GM21367 (cell line): ENCODE measurements around the gene TANC1.

Source experiments
- ATAC-seq: cut with Tn5 transposase; IDR thresholded peaks from one replicate; pipeline ENCODE4 v1.9.1; 2021; ENCODE audit not compliant: unreplicated experiment

Gene TANC1

DNA sequence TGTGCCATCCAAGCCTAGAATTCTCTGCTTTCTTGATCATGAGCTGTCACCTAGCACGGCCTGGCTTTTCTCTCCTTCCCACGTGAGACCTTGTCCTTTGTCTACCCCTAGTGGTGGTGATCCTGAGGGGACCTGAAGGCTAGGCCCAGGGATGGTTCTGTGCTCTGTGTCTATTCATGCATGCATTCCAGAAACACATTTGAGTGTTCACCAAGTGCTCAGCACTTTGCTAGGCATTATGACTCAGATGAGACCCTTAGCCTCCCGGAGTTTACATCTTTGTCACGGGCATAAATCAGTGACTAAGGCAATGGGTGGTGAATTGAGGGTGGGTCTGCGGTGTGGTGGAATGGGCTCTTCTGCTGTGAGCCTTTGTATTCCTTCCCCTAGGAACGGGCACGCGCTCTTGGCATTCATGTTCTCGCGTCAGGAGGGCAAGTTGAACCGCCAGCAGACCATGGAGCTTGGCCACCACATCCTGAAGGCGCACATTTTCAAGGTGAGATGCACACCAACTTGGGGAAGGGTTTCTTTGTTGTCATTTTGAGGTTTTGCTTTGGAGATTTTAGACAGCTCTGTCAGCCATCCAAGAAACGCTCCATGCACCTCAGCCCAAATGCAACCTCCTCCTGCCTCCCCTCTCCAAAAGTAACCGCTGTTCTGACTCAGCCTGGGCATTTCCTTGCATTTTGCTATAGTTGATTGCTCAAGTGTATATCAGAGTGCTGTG lies 217.1 kb downstream of the TANC1 start:
- peak; percentile 54 for ATAC-seq

GRCh38 chr2:159186462-159186861 lies 218.0 kb downstream of the TANC1 start:
- ATAC-seq: no peak

DNA sequence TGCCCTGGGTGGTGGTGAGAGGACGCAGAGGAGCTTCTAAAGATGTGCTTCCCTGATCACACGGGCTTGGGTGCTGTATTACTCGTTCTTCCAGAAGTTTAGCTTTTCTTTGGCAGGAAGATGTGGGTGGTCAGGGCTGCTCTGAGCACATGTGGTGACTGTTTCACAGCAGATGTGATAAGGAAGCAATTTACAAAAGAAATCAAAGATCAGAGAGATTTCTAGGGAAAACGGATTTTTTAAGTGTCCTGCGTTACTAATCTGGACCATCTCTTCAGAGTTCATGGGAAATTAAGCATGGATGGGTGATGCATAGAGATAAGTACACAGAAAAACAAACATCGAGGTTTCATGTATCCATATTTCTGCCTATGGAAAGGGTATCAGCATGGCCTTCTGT lies 218.7 kb downstream of the TANC1 start:
- no peak for ATAC-seq

- no peak for ATAC-seq
Measured at GRCh38 chr2:159188449-159188848, 220.0 kb downstream of the TANC1 start.

DNA sequence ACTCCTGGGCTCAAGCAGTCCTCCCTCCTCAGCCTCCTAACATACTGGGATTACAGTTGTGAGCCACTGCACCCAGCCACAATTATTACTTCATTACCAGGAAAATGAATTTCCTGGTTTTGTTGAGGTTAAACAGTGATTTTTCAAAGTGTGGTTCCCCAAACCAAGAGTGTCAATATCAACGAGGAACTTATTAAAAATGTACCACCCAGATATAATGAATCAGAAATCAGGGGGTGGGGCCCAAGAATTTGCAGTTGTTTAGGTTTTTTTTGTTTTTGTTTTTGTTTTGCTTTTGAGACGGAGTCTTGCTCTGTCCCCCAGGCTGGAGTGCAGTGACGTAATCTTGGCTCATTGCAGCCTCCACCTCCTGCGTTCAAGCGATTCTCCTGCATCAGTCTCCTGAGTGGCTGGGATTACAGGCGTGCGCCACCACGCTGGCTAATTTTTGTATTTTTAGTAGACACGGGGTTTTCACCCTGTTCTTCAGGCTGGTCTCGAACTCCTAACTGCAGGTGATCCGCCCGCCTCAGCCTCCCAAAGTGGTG lies 224.0 kb downstream of the TANC1 start:
- no peak for ATAC-seq

GRCh38 chr2:159193791-159194190 lies 225.4 kb downstream of the TANC1 start:
- ATAC-seq: no peak

DNA sequence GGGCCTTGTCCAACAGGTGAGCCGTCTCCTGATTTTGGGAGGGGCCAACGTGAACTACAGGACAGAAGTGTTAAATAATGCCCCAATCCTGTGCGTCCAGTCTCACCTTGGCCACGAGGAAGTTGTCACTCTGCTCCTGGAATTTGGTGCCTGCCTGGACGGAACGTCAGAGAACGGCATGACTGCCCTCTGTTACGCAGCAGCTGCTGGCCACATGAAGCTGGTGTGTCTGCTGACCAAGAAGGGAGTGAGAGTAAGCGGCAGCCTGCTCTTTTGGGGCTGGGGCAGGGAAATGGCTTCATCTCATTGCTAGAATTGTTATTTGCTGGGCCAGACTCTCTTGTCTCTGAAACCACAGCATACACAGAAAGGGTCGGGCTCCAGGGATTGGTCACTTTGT lies 225.8 kb downstream of the TANC1 start:
- ATAC-seq: no peak

- no peak for ATAC-seq
Measured at GRCh38 chr2:159195697-159196096, 227.3 kb downstream of the TANC1 start.

- ATAC-seq: no peak
Measured at GRCh38 chr2:159196393-159196925, 228.0 kb downstream of the TANC1 start.

DNA sequence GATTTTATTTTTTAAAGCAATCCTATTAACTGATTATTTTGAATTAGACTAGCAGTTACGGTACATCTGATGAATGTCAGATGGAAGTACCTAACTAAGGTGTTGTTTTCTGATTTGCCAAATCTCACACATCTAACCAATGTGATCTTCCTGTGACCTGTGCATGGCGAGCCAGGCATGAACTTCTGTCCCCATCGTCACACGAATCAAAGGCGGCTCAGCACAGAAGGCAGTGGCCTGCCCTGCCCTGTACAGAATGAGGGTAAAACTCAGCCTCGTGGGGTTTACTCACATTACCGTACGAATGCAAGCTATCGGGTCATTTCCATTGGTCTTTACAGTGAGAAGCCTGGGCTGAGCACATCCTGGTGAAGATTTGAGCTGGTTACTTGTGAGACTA lies 230.8 kb downstream of the TANC1 start:
- ATAC-seq: no peak

GRCh38 chr2:159199761-159200465 lies 231.5 kb downstream of the TANC1 start:
- no peak for ATAC-seq

- ATAC-seq: no peak
Measured at GRCh38 chr2:159200498-159200897, 232.1 kb downstream of the TANC1 start.

DNA sequence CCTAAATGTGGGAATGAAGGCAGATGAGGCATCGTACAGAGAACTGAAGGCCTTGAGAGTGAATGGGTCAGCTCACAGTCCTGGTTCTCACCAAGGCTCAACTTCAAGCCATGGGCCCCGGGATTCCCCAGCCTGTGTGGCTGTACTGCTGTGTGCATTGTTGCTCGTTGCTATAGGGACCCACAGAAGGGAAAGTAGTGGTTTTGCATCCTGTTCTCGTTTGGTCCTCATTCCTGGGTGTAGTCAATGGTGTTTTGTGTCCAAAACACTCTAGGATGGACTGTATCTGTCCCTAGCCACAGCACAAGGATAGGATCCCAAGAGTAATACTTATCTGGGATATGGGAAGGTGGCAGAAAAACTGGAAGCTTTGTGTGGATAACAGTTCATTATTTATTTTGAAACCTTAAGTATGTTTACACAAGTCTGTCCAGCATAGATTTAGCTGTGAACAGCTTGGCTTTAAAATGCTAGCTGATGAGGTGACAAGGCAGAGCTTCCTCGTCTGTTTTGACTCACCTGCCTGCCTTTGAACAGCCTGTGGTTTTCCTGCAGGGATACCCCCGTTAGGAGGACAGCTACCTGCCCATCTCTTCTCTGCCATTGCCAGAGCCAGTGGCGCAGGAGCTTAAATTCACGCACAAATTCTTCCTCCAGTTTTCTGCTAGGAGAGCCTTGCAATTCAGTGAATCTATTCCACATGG lies 233.1 kb downstream of the TANC1 start:
- ATAC-seq: peak; percentile 98

- no peak for ATAC-seq
Measured at GRCh38 chr2:159202568-159203071, 234.2 kb downstream of the TANC1 start.

- ATAC-seq: no peak
Measured at GRCh38 chr2:159204381-159205144, 236.1 kb downstream of the TANC1 start.

DNA sequence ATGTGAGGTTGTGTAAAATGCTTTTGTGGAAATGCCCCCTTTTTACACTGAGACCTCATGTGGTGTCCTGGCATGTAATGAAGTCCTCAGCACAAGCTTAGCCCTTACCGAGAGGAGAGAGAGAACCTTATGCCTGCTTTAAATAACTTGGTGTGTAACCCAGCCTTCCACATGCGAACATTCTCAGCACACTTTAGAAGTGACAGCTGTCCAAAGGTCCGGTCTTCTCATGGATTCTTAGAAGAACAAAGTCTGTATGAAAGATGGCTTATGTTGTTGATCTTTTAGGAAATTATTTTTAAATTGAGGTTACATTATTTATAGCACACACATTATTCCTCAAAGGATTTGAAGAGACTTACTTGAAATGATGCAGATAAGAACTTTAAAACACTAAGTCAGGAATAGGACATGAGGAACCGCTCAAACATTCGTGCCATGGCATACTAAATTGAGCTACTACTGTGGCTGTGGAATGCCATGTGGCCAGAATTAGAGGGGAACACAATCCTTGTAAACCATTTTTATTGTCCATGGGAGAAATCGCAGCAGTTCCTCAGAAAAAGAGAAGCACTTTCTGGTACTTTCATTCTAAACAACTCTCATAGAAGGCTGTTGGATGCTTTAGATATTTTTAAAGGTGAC lies 238.4 kb downstream of the TANC1 start:
- ATAC-seq: no peak

- ATAC-seq: no peak
Measured at GRCh38 chr2:159208438-159208837, 240.0 kb downstream of the TANC1 start.

GRCh38 chr2:159209341-159210306 lies 241.2 kb downstream of the TANC1 start:
- ATAC-seq: peak; percentile 86
